Right atrium auricular region (tissue), 2 donors: ENCODE measurements around the gene ACBD3. TPM values are rescaled to one million over a fixed set of nuclear protein-coding genes. Genes with fewer than 3 reads are reported as not detected.

Experiments
- DNase-seq: peaks from one replicate; pipeline ENCODE4 v3.0.0-alpha.2; 2019; ENCODE audit warnings: low spot score
- H3K27ac ChIP-seq, 2 donors: fragments of 200-600 bp; sonication (generic); 1 replicate in 1 of 2; 2 replicates in 1 of 2; pipeline ENCODE4 v1.5.1; 2016 to 2019
- H3K27me3 ChIP-seq, 2 donors: fragments of 200-600 bp; sonication (generic); one replicate each; pipeline versions ENCODE4 v1.5.1 to v1.6.0; 2017 to 2019
- H3K36me3 ChIP-seq: fragments of 200-600 bp; sonication (generic); one replicate; pipeline ENCODE4 v1.5.1; 2016
- H3K4me1 ChIP-seq, 2 donors: fragments of 200-600 bp; sonication (generic); one replicate each; pipeline versions ENCODE4 v1.5.1 to v1.6.0; 2017 to 2019
- H3K4me3 ChIP-seq, 2 donors: fragments of 200-600 bp; sonication (generic); 1 replicate in 1 of 2; 2 replicates in 1 of 2; pipeline ENCODE4 v1.5.1; 2017 to 2019; ENCODE audit warnings: mild to moderate bottlenecking in 1 of 2, moderate library complexity in 1 of 2
- H3K9me3 ChIP-seq, 2 donors: fragments of 200-600 bp; sonication (generic); one replicate each; pipeline ENCODE4 v1.5.1; 2019
- CTCF ChIP-seq, 2 donors: fragments of 200-600 bp; sonication (generic); IDR thresholded peaks; one replicate each; pipeline ENCODE4 v1.5.1; 2019; ENCODE audit warnings: antibody characterized with exemption in 2 of 2
- total RNA-seq, 2 donors: library from RNA; depleted of rRNA; stranded (reverse); fragments of >200 nt; gene quantifications; one replicate each; pipeline ENCODE4 v1.1.0, GENCODE V29; 2016

Gene ACBD3
- total RNA-seq, 2 donors from 2014 or later = 32.9 to 48.8 TPM

- peak; percentile 68 for DNase-seq
- no peaks in the 10 kb centered on the region for H3K9me3 ChIP-seq
- H3K36me3 ChIP-seq = no peaks in the 10 kb centered on the region
- peak in 1 of 2 donors; percentile 17 for TF ChIP-seq CTCF (IDR thresholded peaks at IDR 0.05)
- peak overlapping the region; percentile 63 to 77 for H3K4me3 ChIP-seq
- no peaks in the 10 kb centered on the region for H3K27me3 ChIP-seq
- H3K27ac ChIP-seq = peak overlapping the region; percentile 98 to 99
- peaks cover 0 to 28% of the 10 kb centered on the region in 2 donors for H3K4me1 ChIP-seq
Measured at GRCh38 chr1:226110249-226111097, 76.1 kb downstream of the ACBD3 start.

GRCh38 chr1:226109829-226110248, 76.7 kb downstream of the ACBD3 start:
- peaks cover 0 to 28% of the 10 kb centered on the region in 2 donors for H3K4me1 ChIP-seq
- TF ChIP-seq CTCF (IDR thresholded peaks at IDR 0.05) = no peak
- H3K27ac ChIP-seq = peak overlapping the region; percentile 98 to 99
- no peaks in the 10 kb centered on the region for H3K9me3 ChIP-seq
- no peaks in the 10 kb centered on the region for H3K27me3 ChIP-seq
- peak overlapping the region; percentile 63 to 77 for H3K4me3 ChIP-seq
- DNase-seq = peak; percentile 91
- no peaks in the 10 kb centered on the region for H3K36me3 ChIP-seq

GRCh38 chr1:226108935-226109828, 77.4 kb downstream of the ACBD3 start:
- Histone ChIP-seq H3K27me3 (no peaks in the 10 kb centered on the region), H3K27ac (peak overlapping the region; percentile 98 to 99), H3K36me3 (no peaks in the 10 kb centered on the region), H3K4me1 (peaks cover 0 to 28% of the 10 kb centered on the region in 2 donors), H3K4me3 (peak overlapping the region; percentile 46 to 77), H3K9me3 (no peaks in the 10 kb centered on the region)
- DNase-seq = peak; percentile 65
- no peak for TF ChIP-seq CTCF (IDR thresholded peaks at IDR 0.05)

GRCh38 chr1:226107471-226108460, 78.8 kb downstream of the ACBD3 start:
- Histone ChIP-seq H3K4me3 (no peak overlapping the region), H3K4me1 (peaks cover 0 to 28% of the 10 kb centered on the region in 2 donors), H3K9me3 (no peaks in the 10 kb centered on the region), H3K27ac (peak overlapping the region; percentile 98 to 99), H3K36me3 (no peaks in the 10 kb centered on the region), H3K27me3 (no peaks in the 10 kb centered on the region)
- DNase-seq = no peak
- no peak for TF ChIP-seq CTCF (IDR thresholded peaks at IDR 0.05)

- Histone ChIP-seq H3K27ac (no peak overlapping the region), H3K27me3 (no peaks in the 10 kb centered on the region), H3K4me3 (no peak overlapping the region), H3K9me3 (no peaks in the 10 kb centered on the region), H3K36me3 (no peaks in the 10 kb centered on the region), H3K4me1 (peaks cover 0 to 17% of the 10 kb centered on the region in 2 donors)
- TF ChIP-seq CTCF (IDR thresholded peaks at IDR 0.05) = no peak
- DNase-seq = no peak
Measured at GRCh38 chr1:226104671-226105121, 81.8 kb downstream of the ACBD3 start.
